Activated CD8-positive, alpha-beta T cell treated with anti-CD3 and anti-CD28 coated beads for 36 hours (primary cell): Measurements from ENCODE around the gene ACSF3. TPM values are rescaled to one million over a fixed set of nuclear protein-coding genes. Genes with fewer than 3 reads are reported as not detected.
A peak's percentile ranks its signal among the peaks of the same experiment; 100 is the strongest.

Experiments used
- ATAC-seq: fragments of 200-7000 bp; cut with Tn5 transposase; one replicate; pipeline ENCODE4 v1.10.0; 2021; ENCODE audit warnings: mild to moderate bottlenecking, moderate library complexity
- CTCF ChIA-PET: fragments of 350-600 bp; sonication (Branson Sonifier 250); formaldehyde crosslinking; loops from one replicate; lab custom pipeline; 2021; ENCODE audit warnings: antibody characterized with exemption; lab: Charles Lee
- POLR2A ChIA-PET: fragments of 350-600 bp; sonication (Branson Sonifier 250); formaldehyde crosslinking; loops from one replicate; lab custom pipeline; 2021; ENCODE audit warnings: antibody characterized with exemption; lab: Charles Lee
- DNase-seq: peaks from one replicate; pipeline ENCODE4 v3.0.0-alpha.2; 2020
- H3K27ac Mint-ChIP-seq: one replicate; pipeline ENCODE4 v1.8.0; 2021; ENCODE audit warnings: mild to moderate bottlenecking, mixed read lengths
- H3K27me3 Mint-ChIP-seq: one replicate; pipeline ENCODE4 v1.8.0; 2021; ENCODE audit warnings: mixed read lengths
- H3K36me3 Mint-ChIP-seq: one replicate; pipeline ENCODE4 v1.8.0; 2021; ENCODE audit warnings: low read depth, mixed read lengths
- H3K4me1 Mint-ChIP-seq: one replicate; pipeline ENCODE4 v1.8.0; 2021; ENCODE audit warnings: low read depth, mixed read lengths
- H3K4me3 Mint-ChIP-seq: one replicate; pipeline ENCODE4 v1.8.0; 2021; ENCODE audit warnings: mild to moderate bottlenecking, moderate library complexity, mixed read lengths
- H3K9me3 Mint-ChIP-seq: one replicate; pipeline ENCODE4 v1.8.0; 2021; ENCODE audit warnings: mixed read lengths
- intact Hi-C: fragments of 100-400 bp; cut with micrococcal nuclease; formaldehyde crosslinking; loops from one replicate; pipeline ENCODE4 v1.10.0; 2022
- total RNA-seq, 2 experiments: library from RNA; stranded (reverse); gene quantifications; one replicate each; pipeline ENCODE4 v1.2.3, GENCODE V29; 2021
- TF ChIP-seq, protein P1 (sequence below): fragments of 200-600 bp; IDR thresholded peaks from one replicate; pipeline ENCODE4 v1.8.0; 2022; ENCODE audit warnings: antibody characterized with exemption, mild to moderate bottlenecking

ACSF3 gene
- total RNA-seq, 2 experiments from 2014 or later: 44.6 to 45.9 TPM

DNA sequence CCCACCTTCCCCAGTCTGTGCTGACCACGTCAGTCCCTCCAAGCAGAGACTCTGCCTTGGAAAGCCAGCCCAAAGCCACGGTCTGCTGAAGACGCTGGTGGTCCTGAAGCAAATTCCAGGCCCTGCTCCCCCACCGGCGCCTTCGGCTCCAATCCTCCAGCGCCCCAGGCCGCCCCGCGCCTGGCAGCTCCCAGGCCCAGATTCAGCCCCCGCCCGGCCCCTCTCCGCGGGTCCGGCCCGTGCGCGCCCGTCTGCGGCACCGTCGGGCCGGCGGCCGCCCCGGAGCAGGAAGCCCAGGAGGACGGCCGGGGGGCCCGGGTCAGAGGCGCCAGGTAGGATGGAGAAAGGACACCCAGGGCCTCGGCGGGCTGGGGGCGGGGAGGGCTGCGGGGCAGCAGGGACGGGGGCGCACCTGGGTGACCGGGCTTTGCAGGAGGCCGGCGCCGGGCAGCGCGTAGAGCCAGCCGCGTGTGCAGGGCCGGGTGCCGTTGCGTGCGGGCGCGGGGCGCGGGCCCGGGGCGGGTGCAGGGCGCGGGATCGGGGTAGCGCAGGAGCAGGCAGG is 107.3 kb downstream of the ACSF3 start:
- ChIA-PET CTCF (no interaction called here), POLR2A (no interaction called here)
- Mint-ChIP-seq H3K27me3 (peaks cover 39% of the 10 kb centered on the region), H3K4me3 (peak overlapping the region; percentile 40), H3K4me1 (peaks cover 13% of the 10 kb centered on the region), H3K27ac (no peak overlapping the region), H3K9me3 (no peaks in the 10 kb centered on the region), H3K36me3 (no peaks in the 10 kb centered on the region)
- DNase-seq: no peak
- TF ChIP-seq, protein P1, sequence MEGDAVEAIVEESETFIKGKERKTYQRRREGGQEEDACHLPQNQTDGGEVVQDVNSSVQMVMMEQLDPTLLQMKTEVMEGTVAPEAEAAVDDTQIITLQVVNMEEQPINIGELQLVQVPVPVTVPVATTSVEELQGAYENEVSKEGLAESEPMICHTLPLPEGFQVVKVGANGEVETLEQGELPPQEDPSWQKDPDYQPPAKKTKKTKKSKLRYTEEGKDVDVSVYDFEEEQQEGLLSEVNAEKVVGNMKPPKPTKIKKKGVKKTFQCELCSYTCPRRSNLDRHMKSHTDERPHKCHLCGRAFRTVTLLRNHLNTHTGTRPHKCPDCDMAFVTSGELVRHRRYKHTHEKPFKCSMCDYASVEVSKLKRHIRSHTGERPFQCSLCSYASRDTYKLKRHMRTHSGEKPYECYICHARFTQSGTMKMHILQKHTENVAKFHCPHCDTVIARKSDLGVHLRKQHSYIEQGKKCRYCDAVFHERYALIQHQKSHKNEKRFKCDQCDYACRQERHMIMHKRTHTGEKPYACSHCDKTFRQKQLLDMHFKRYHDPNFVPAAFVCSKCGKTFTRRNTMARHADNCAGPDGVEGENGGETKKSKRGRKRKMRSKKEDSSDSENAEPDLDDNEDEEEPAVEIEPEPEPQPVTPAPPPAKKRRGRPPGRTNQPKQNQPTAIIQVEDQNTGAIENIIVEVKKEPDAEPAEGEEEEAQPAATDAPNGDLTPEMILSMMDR: no peak
- no peak for ATAC-seq
- intact Hi-C loops: no loop called here

DNA sequence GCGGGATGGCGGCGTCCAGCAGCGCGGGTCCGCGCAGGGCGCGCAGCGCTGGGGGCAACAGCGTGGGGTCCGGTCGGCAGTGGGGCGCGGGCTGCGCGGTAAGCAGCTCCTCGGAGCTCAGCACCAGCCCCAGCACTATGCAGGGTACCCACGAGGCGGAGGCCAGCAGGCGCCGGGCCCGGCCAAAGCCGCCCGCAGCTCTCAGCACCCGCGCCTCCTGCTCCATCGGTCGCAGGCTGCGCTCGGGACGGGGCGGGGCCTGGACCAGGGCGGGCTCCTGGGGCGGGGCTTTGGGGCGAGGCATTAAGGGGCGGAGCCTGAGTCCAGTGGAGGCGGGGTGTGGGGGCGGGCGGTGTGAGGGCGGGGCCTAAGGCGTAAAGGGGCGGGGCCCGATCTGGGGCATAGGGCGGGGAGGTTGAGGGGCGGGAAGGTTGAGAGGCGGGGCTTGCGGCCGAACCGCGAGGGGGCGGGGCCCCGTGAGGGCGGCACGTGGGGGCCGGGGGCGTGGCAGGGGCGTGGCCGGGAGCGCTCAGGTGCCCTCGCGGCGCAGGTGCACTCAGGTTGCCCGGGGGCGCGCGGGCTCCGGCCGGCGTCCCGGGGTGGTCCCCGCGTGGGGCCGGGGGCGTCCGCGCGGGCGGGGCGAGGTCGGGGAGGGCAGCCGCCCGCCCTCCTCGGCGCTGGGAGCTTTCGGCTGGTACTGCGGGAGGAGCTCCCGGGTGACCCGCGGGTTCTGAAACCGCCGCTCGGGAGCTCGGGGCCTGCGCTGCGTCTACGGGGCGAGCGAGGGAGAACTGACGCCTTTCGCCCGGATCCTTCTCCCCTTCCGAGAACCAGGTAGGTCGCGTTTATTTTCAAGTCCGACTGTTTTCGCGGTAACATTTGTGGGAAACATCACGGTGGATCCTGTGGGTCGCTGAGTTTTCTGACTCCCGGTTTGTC is 108.1 kb downstream of the ACSF3 start:
- TF ChIP-seq, protein P1: no peak
- no peaks in the 10 kb centered on the region for H3K9me3 Mint-ChIP-seq
- intact Hi-C loops: no loop called here
- peaks cover 41% of the 10 kb centered on the region for H3K27me3 Mint-ChIP-seq
- peaks cover 13% of the 10 kb centered on the region for H3K4me1 Mint-ChIP-seq
- DNase-seq (peak; percentile 85), ATAC-seq (peak; percentile 96)
- POLR2A ChIA-PET: no interaction called here
- peak overlapping the region; percentile 47 for H3K4me3 Mint-ChIP-seq
- no peaks in the 10 kb centered on the region for H3K36me3 Mint-ChIP-seq
- CTCF ChIA-PET: no interaction called here
- H3K27ac Mint-ChIP-seq: no peak overlapping the region

DNA sequence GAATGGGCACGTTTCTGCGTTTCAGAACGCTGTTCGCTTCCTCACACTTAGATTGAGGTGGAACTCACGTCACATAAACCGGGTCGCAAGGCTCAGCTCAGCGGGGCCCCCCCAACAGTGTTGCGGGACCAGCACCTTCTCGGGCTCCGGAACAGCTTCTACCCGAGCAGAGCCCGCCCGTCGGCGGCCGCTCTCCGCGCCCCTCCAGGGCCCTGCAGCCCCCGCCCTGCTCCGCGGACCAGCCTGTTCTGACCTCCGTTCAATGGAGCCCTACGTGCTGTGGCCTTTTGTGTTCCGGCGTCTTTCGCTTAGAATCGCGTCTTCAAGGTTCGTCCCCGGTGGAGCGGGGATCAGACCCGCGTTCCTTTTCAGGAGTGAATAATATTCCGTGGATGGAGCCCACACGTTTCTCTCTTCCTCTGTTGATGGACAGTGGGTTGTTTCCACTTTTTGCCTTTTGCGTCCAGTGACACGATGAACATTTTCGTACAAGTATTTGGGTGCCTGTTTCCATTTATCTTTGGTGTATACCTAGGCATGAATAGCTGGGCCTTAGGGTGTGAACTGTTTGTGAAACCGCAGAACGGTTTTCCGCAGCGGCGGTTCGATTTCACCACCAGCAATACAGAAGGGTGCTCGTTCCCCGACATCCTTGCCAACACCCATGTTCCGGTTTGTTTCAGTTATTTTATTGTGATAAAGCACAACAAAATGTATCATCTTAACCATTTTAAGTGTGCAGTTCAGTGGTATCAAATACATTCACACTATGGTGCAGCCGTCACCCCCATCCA is 109.0 kb downstream of the ACSF3 start:
- Mint-ChIP-seq H3K27ac (no peak overlapping the region), H3K4me1 (peaks cover 13% of the 10 kb centered on the region), H3K4me3 (peak overlapping the region; percentile 47), H3K27me3 (peaks cover 44% of the 10 kb centered on the region), H3K9me3 (no peaks in the 10 kb centered on the region), H3K36me3 (no peaks in the 10 kb centered on the region)
- no peak for ATAC-seq
- POLR2A ChIA-PET: interaction anchor here (0.8 kb wide), 1 partner anchor 15 kb away, joined by 3 read pairs; the partner anchor contains the start of gene ZNF778
- intact Hi-C loops: no loop called here
- TF ChIP-seq, protein P1: no peak
- DNase-seq: no peak
- CTCF ChIA-PET: interaction anchor here (0.8 kb wide), 1 partner anchor 345 kb away, joined by 3 read pairs; no protein-coding TSS in a partner anchor

Other genes with a start within 250 kb of the ACSF3 start
- gene GALNS, start 236.9 kb upstream of the ACSF3 start, total RNA-seq: 10 to 100 TPM; 24.5 to 25.4 TPM
- gene TRAPPC2L, start 236.7 kb upstream of the ACSF3 start, total RNA-seq: 10 to 100 TPM; 56.4 to 61.9 TPM
- not detected for gene PABPN1L, start 227.2 kb upstream of the ACSF3 start, total RNA-seq
- gene CBFA2T3, start 116.6 kb upstream of the ACSF3 start, total RNA-seq: under 1 TPM; 0.14 to 0.34 TPM
- not detected for gene CDH15, start 77.9 kb downstream of the ACSF3 start, total RNA-seq
- gene SLC22A31, start 106.7 kb downstream of the ACSF3 start, total RNA-seq: under 1 TPM; 0.16 to 0.20 TPM
- 1 to 10 TPM; 4.3 to 6.2 TPM for gene ZNF778, start 123.9 kb downstream of the ACSF3 start, total RNA-seq